ENCODE measurements around the gene ANG. TPM values are rescaled to one million over a fixed set of nuclear protein-coding genes. Genes with fewer than 3 reads are reported as not detected.
A peak's percentile ranks its signal among the peaks of the same experiment; 100 is the strongest.
"Not testable (repeated sequence)": the region's sequence is repeated elsewhere in the genome, so short reads cannot be mapped to it uniquely, and the experiment has no call there.

Gene ANG
- total and polyA plus RNA-seq, 4 donors = 19.7 to 30.3 (median 21.4) TPM

GRCh38 chr14:20698934-20699333 lies 10.4 kb downstream of the ANG start:
- no peak for DNase-seq

GRCh38 chr14:20699931-20700330 lies 11.4 kb downstream of the ANG start:
- no peaks in the 10 kb centered on the region for H3K4me1 ChIP-seq (ENCODE audit: control insufficient read depth in 1 of 2, insufficient read depth in 2 of 2, low read length in 2 of 2)
- ATAC-seq (ENCODE audit: low FRiP score) = no peak
- peaks cover 4% of the 10 kb centered on the region in 2 donors for H3K36me3 ChIP-seq (ENCODE audit: control insufficient read depth in 1 of 2, insufficient read depth in 2 of 2, low read length in 1 of 2)
- no peak overlapping the region for H3K27ac ChIP-seq (ENCODE audit: low read depth in 1 of 2, low read length in 2 of 2)
- no peaks in the 10 kb centered on the region for H3K9me3 ChIP-seq (ENCODE audit: control insufficient read depth, low read length)
- no peaks in the 10 kb centered on the region for H3K27me3 ChIP-seq (ENCODE audit: control insufficient read depth in 1 of 2, insufficient read depth in 2 of 2, low read length in 1 of 2)
- DNase-seq = no peak
- intact Hi-C loops (cut with DNase I) = loop anchor here (5.0 to 10.0 kb wide), 4 partner anchors 157 to 275 kb away; no protein-coding TSS in a partner anchor
- H3K4me3 ChIP-seq (ENCODE audit: low read length in 2 of 2) = no peak overlapping the region

More at GRCh38 chr14:20698934-20699333, 10.4 kb downstream of the ANG start:
- intact Hi-C loops (cut with DNase I) = loop anchor here (5.0 to 10.0 kb wide), 4 partner anchors 158 to 276 kb away; no protein-coding TSS in a partner anchor
- Histone ChIP-seq H3K36me3 (ENCODE audit: control insufficient read depth in 1 of 2, insufficient read depth in 2 of 2, low read length in 1 of 2) (peaks cover 4% of the 10 kb centered on the region in 2 donors), H3K4me1 (ENCODE audit: control insufficient read depth in 1 of 2, insufficient read depth in 2 of 2, low read length in 2 of 2) (no peaks in the 10 kb centered on the region), H3K27me3 (ENCODE audit: control insufficient read depth in 1 of 2, insufficient read depth in 2 of 2, low read length in 1 of 2) (no peaks in the 10 kb centered on the region), H3K4me3 (ENCODE audit: low read length in 2 of 2) (no peak overlapping the region), H3K9me3 (ENCODE audit: control insufficient read depth, low read length) (no peaks in the 10 kb centered on the region), H3K27ac (ENCODE audit: low read depth in 1 of 2, low read length in 2 of 2) (no peak overlapping the region)
- no peak for ATAC-seq (ENCODE audit: low FRiP score)
- WGBS, 2 donors = 81 to 87% methylated on average over 5 of the region's 5 CpGs

DNA sequence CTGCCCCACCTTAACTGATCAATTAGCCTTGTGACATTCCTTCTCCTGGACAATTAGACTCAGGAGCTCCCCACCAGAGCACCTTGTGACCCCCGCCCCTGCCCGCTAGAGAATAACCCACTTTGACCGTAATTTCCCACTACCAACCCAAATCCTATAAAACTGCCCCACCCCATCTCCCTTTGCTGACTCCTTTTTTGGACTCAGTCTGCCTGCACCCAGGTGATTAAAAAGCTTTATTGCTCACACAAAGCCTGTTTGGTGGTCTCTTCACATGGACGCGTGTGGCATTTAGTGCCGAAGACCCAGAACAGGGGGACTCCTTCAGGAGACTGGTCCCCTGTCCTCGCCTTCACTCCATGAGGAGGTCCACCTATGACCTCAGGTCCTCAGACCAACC lies 12.4 kb downstream of the ANG start:
- H3K4me3 ChIP-seq (ENCODE audit: low read length in 2 of 2); H3K27me3 ChIP-seq (ENCODE audit: control insufficient read depth in 1 of 2, insufficient read depth in 2 of 2, low read length in 1 of 2); H3K4me1 ChIP-seq (ENCODE audit: control insufficient read depth in 1 of 2, insufficient read depth in 2 of 2, low read length in 2 of 2); ATAC-seq (ENCODE audit: low FRiP score); DNase-seq; H3K36me3 ChIP-seq (ENCODE audit: control insufficient read depth in 1 of 2, insufficient read depth in 2 of 2, low read length in 1 of 2); intact Hi-C loops (cut with DNase I); H3K27ac ChIP-seq (ENCODE audit: low read depth in 1 of 2, low read length in 2 of 2); H3K9me3 ChIP-seq (ENCODE audit: control insufficient read depth, low read length): not testable (repeated sequence)
- WGBS, 2 donors = 96 to 99% methylated on average over 7 of the region's 7 CpGs

- no peaks in the 10 kb centered on the region for H3K36me3 ChIP-seq (ENCODE audit: control insufficient read depth in 1 of 2, insufficient read depth in 2 of 2, low read length in 1 of 2)
- DNase-seq (no peak), ATAC-seq (ENCODE audit: low FRiP score) (no peak)
- peaks cover 2 to 4% of the 10 kb centered on the region in 2 donors for H3K4me1 ChIP-seq (ENCODE audit: control insufficient read depth in 1 of 2, insufficient read depth in 2 of 2, low read length in 2 of 2)
- H3K27me3 ChIP-seq (ENCODE audit: control insufficient read depth in 1 of 2, insufficient read depth in 2 of 2, low read length in 1 of 2) = no peaks in the 10 kb centered on the region
- no peaks in the 10 kb centered on the region for H3K9me3 ChIP-seq (ENCODE audit: control insufficient read depth, low read length)
- H3K27ac ChIP-seq (ENCODE audit: low read depth in 1 of 2, low read length in 2 of 2) = peak overlapping the region in 1 of 2 donors; percentile 14
- 38 to 40% methylated on average over 4 of the region's 4 CpGs for WGBS, 2 donors
- intact Hi-C loops (cut with DNase I) = no loop called here
- H3K4me3 ChIP-seq (ENCODE audit: low read length in 2 of 2) = no peak overlapping the region
Measured at GRCh38 chr14:20706657-20707355, 18.2 kb downstream of the ANG start.

DNA sequence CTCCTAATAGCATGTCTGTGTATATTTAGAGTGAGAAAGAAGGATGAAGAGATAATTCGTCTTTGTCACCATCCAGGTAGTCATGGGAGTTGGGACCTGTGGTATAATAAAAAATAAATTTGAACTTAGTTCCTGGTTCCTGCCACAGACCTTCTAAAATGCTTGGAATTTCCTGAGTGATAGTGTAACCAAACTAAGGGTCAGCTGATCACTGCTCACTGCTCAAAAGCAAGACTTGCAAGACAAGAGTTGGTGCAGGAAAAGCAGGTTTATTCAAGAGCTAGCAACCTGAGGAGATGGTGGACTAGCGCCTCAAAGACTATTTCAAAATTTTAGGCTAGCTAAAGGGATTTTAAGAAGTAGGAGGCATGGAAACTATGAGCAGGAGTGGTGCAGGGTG lies 19.1 kb downstream of the ANG start:
- whole genome bisulfite sequencing, 2 donors = 24 to 33% methylated on average over 2 of the region's 2 CpGs
- H3K27ac ChIP-seq (ENCODE audit: low read depth in 1 of 2, low read length in 2 of 2) = no peak overlapping the region
- no peaks in the 10 kb centered on the region for H3K27me3 ChIP-seq (ENCODE audit: control insufficient read depth in 1 of 2, insufficient read depth in 2 of 2, low read length in 1 of 2)
- DNase-seq (no peak), ATAC-seq (ENCODE audit: low FRiP score) (no peak)
- no peaks in the 10 kb centered on the region for H3K36me3 ChIP-seq (ENCODE audit: control insufficient read depth in 1 of 2, insufficient read depth in 2 of 2, low read length in 1 of 2)
- H3K9me3 ChIP-seq (ENCODE audit: control insufficient read depth, low read length) = no peaks in the 10 kb centered on the region
- H3K4me3 ChIP-seq (ENCODE audit: low read length in 2 of 2) = no peak overlapping the region
- intact Hi-C loops (cut with DNase I) = no loop called here
- H3K4me1 ChIP-seq (ENCODE audit: control insufficient read depth in 1 of 2, insufficient read depth in 2 of 2, low read length in 2 of 2) = peaks cover 2 to 4% of the 10 kb centered on the region in 2 donors

DNA sequence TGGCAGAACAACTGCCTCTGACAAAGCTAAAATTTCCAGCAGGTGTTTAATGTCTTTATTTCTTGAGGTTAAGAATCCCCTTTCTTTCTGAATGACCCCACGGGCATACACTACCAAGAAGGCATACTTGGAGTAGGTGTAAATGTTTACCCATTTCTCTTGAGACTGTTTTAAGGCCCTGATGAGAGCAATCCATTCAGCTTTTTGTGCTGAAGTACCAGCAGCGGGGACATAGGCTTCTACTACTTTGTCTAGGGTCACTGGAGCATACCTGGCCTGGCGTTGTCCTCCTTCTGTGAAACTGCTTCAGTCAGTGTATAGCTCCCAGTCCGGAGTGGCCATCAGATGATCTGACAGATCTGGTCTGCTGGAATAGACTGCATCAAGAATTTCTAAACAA lies 22.7 kb downstream of the ANG start:
- H3K36me3 ChIP-seq (ENCODE audit: control insufficient read depth in 1 of 2, insufficient read depth in 2 of 2, low read length in 1 of 2) = no peaks in the 10 kb centered on the region
- ATAC-seq (ENCODE audit: low FRiP score) (no peak), DNase-seq (no peak)
- H3K9me3 ChIP-seq (ENCODE audit: control insufficient read depth, low read length) = no peaks in the 10 kb centered on the region
- no peaks in the 10 kb centered on the region for H3K27me3 ChIP-seq (ENCODE audit: control insufficient read depth in 1 of 2, insufficient read depth in 2 of 2, low read length in 1 of 2)
- intact Hi-C loops (cut with DNase I) = no loop called here
- H3K4me3 ChIP-seq (ENCODE audit: low read length in 2 of 2) = no peak overlapping the region
- no peak overlapping the region for H3K27ac ChIP-seq (ENCODE audit: low read depth in 1 of 2, low read length in 2 of 2)
- 68 to 69% methylated on average over 4 of the region's 4 CpGs for WGBS, 2 donors
- H3K4me1 ChIP-seq (ENCODE audit: control insufficient read depth in 1 of 2, insufficient read depth in 2 of 2, low read length in 2 of 2) = peaks cover 2 to 4% of the 10 kb centered on the region in 2 donors

DNA sequence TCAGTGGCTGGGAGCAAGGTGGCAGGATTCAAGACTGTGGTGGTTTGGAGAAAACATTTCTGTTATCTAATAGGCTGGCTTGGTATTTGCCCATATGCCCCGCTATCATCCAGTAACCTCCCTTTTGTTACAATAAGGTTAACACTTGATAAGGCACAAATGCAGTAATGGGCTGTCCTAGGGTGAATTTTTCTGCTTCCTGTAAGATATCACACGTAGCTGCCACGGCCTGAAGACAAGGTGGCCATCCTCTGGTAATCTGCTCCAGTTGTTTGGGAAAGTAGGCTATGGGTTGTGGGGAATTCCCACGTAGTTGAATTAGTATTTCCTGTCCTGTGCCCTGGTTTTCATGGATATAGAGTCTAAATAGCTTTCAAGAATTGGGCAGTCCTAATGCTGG lies 23.1 kb downstream of the ANG start:
- no peaks in the 10 kb centered on the region for H3K36me3 ChIP-seq (ENCODE audit: control insufficient read depth in 1 of 2, insufficient read depth in 2 of 2, low read length in 1 of 2)
- DNase-seq = no peak
- ATAC-seq (ENCODE audit: low FRiP score) = no peak
- peaks cover 2 to 4% of the 10 kb centered on the region in 2 donors for H3K4me1 ChIP-seq (ENCODE audit: control insufficient read depth in 1 of 2, insufficient read depth in 2 of 2, low read length in 2 of 2)
- H3K4me3 ChIP-seq (ENCODE audit: low read length in 2 of 2) = no peak overlapping the region
- WGBS, 2 donors = 58 to 60% methylated on average over 4 of the region's 4 CpGs
- no peak overlapping the region for H3K27ac ChIP-seq (ENCODE audit: low read depth in 1 of 2, low read length in 2 of 2)
- H3K9me3 ChIP-seq (ENCODE audit: control insufficient read depth, low read length) = no peaks in the 10 kb centered on the region
- intact Hi-C loops (cut with DNase I) = no loop called here
- H3K27me3 ChIP-seq (ENCODE audit: control insufficient read depth in 1 of 2, insufficient read depth in 2 of 2, low read length in 1 of 2) = no peaks in the 10 kb centered on the region

GRCh38 chr14:20712904-20713303 lies 24.3 kb downstream of the ANG start:
- Histone ChIP-seq H3K27ac (ENCODE audit: low read depth in 1 of 2, low read length in 2 of 2) (no peak overlapping the region), H3K9me3 (ENCODE audit: control insufficient read depth, low read length) (no peaks in the 10 kb centered on the region), H3K4me3 (ENCODE audit: low read length in 2 of 2) (no peak overlapping the region), H3K36me3 (ENCODE audit: control insufficient read depth in 1 of 2, insufficient read depth in 2 of 2, low read length in 1 of 2) (no peaks in the 10 kb centered on the region), H3K27me3 (ENCODE audit: control insufficient read depth in 1 of 2, insufficient read depth in 2 of 2, low read length in 1 of 2) (no peaks in the 10 kb centered on the region), H3K4me1 (ENCODE audit: control insufficient read depth in 1 of 2, insufficient read depth in 2 of 2, low read length in 2 of 2) (no peaks in the 10 kb centered on the region)
- no peak for DNase-seq
- intact Hi-C loops (cut with DNase I) = no loop called here
- 23 to 28% methylated on average over 2 of the region's 2 CpGs for WGBS, 2 donors
- no peak for ATAC-seq (ENCODE audit: low FRiP score)

DNA sequence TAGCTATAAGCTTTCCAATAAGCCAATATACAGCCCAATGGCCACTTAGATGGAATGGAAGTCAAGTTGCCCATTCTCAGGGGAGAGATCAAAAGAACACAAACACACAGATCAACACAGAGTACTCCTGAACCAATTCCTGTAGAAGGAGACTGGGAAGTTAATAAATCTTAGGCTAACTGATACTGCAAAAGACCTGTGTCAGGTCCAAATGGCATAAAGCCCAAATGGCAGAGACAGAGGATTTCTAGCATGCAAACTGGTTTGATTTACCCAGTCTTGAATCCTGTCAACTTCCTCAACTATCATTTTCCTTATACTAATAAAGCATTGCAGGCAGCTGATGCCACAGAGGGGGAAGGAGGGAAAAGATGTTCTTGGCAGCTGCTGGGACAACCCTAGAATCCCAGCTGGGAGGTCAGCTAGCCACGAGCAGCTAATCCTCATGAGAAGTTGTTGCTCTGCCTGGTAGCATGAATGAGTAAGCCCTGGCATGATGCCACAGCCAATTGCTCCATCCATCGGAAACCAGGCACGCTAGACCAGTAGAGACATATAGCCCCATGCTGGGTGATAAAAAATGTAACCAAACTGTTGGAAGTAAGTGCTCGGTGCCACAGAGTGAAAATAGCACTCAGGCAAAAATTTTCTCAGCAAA lies 26.2 kb downstream of the ANG start:
- H3K27me3 ChIP-seq (ENCODE audit: control insufficient read depth in 1 of 2, insufficient read depth in 2 of 2, low read length in 1 of 2) = no peaks in the 10 kb centered on the region
- no peaks in the 10 kb centered on the region for H3K36me3 ChIP-seq (ENCODE audit: control insufficient read depth in 1 of 2, insufficient read depth in 2 of 2, low read length in 1 of 2)
- intact Hi-C loops (cut with DNase I) = no loop called here
- DNase-seq (peak; percentile 85 to 93), ATAC-seq (ENCODE audit: low FRiP score) (peak; percentile 68)
- no peak overlapping the region for H3K4me3 ChIP-seq (ENCODE audit: low read length in 2 of 2)
- H3K27ac ChIP-seq (ENCODE audit: low read depth in 1 of 2, low read length in 2 of 2) = no peak overlapping the region
- no peaks in the 10 kb centered on the region for H3K9me3 ChIP-seq (ENCODE audit: control insufficient read depth, low read length)
- no peaks in the 10 kb centered on the region for H3K4me1 ChIP-seq (ENCODE audit: control insufficient read depth in 1 of 2, insufficient read depth in 2 of 2, low read length in 2 of 2)
- 17% methylated on average over 4 of the region's 4 CpGs for WGBS, 2 donors

Data from aorta (tissue), 5 donors.